HepG2 (cell line): ENCODE measurements around the gene CYB5R2. TPM values are rescaled to one million over a fixed set of nuclear protein-coding genes. Genes with fewer than 3 reads are reported as not detected.

ENCODE experiments used
- ADNP ChIP-seq: sonication (generic); formaldehyde crosslinking; IDR thresholded peaks from 2 replicates; pipeline ENCODE4 v1.4.0; 2020; ENCODE audit warnings: missing genetic modification reagents
- FOXP4 ChIP-seq: sonication (generic); formaldehyde crosslinking; IDR thresholded peaks from 2 replicates; pipeline ENCODE4 v1.4.0; 2020; ENCODE audit warnings: missing genetic modification reagents
- HNRNPK ChIP-seq: fragments of 200-400 bp; formaldehyde crosslinking; IDR thresholded peaks from 2 replicates; pipeline ENCODE4 v1.6.1; 2018; ENCODE audit warnings: low read length, low read depth, moderate library complexity, mild to moderate bottlenecking; ENCODE audit not compliant: poor library complexity, severe bottlenecking
- HOXA9 ChIP-seq: sonication (generic); formaldehyde crosslinking; IDR thresholded peaks from 2 replicates; pipeline ENCODE4 v1.8.1; 2022; ENCODE audit warnings: missing genetic modification reagents, mild to moderate bottlenecking, moderate library complexity, borderline replicate concordance
- MLXIP ChIP-seq: sonication (generic); formaldehyde crosslinking; IDR thresholded peaks from 2 replicates; pipeline ENCODE4 v1.9.0; 2021; ENCODE audit warnings: missing genetic modification reagents, borderline replicate concordance
- MTA1 ChIP-seq: sonication (generic); formaldehyde crosslinking; IDR thresholded peaks from 2 replicates; pipeline ENCODE4 v1.4.0; 2020; ENCODE audit warnings: missing genetic modification reagents, mild to moderate bottlenecking, borderline replicate concordance
- POGZ ChIP-seq: sonication (generic); formaldehyde crosslinking; IDR thresholded peaks from 2 replicates; pipeline ENCODE4 v1.4.0; 2020; ENCODE audit warnings: mild to moderate bottlenecking, missing genetic modification reagents
- THAP8 ChIP-seq: sonication (generic); formaldehyde crosslinking; IDR thresholded peaks from 2 replicates; pipeline ENCODE4 v1.5.1; 2020; ENCODE audit warnings: missing genetic modification reagents, mild to moderate bottlenecking, borderline replicate concordance
- TOE1 ChIP-seq: sonication (generic); formaldehyde crosslinking; IDR thresholded peaks from 2 replicates; pipeline ENCODE4 v1.4.0; 2020; ENCODE audit warnings: mild to moderate bottlenecking, missing genetic modification reagents
- ZNF33B ChIP-seq: sonication (generic); formaldehyde crosslinking; IDR thresholded peaks from 2 replicates; pipeline ENCODE4 v1.5.1; 2020; ENCODE audit warnings: mild to moderate bottlenecking, missing genetic modification reagents
- ZNF44 ChIP-seq: sonication (generic); formaldehyde crosslinking; IDR thresholded peaks from 2 replicates; pipeline ENCODE4 v1.5.1; 2020; ENCODE audit warnings: mild to moderate bottlenecking, missing genetic modification reagents
- ZNF597 ChIP-seq: sonication (generic); formaldehyde crosslinking; IDR thresholded peaks from 2 replicates; pipeline ENCODE4 v1.5.0; 2020; ENCODE audit warnings: missing genetic modification reagents
- ZNF652 ChIP-seq: IDR thresholded peaks from 2 replicates; pipeline ENCODE4 v1.6.1; 2016; ENCODE audit warnings: low read depth, borderline replicate concordance
- ZSCAN12 ChIP-seq: sonication (generic); formaldehyde crosslinking; IDR thresholded peaks from 2 replicates; pipeline ENCODE4 v1.9.0; 2021; ENCODE audit warnings: mild to moderate bottlenecking, missing genetic modification reagents
- ZXDC ChIP-seq: sonication (generic); formaldehyde crosslinking; IDR thresholded peaks from 2 replicates; pipeline ENCODE4 v1.5.0; 2020; ENCODE audit warnings: mild to moderate bottlenecking, missing genetic modification reagents
- polyA plus RNA-seq, 8 experiments: library from polyadenylated mRNA; depleted of rRNA in 3 of 8; stranded (reverse) in 7 of 8; unstranded in 1 of 8; fragments of >200 nt; fragmentation: Illumina TruSeq in 4 of 8; extraction: Trizol in 4 of 8; gene quantifications; 2 replicates each; pipeline versions ENCODE4 v1.2.1 to v1.2.3, GENCODE V29; 2011 to 2016; ENCODE audit warnings: low read depth in 4 of 8, missing spikeins in 1 of 8, mixed read lengths in 1 of 8; ENCODE audit not compliant: insufficient read depth in 1 of 8
- total RNA-seq, 5 experiments: library from RNA; depleted of rRNA; stranded (reverse); fragments of >200 nt; fragmentation: Illumina TruSeq; extraction: Trizol; gene quantifications; 2 replicates each; pipeline ENCODE4 v1.2.3, GENCODE V29; 2016; ENCODE audit warnings: low read depth in 1 of 5

CYB5R2 gene
- total and polyA plus RNA-seq, 2 of the 13 experiments (the other 11 are each of a cell fraction or from before 2014, with no cell fraction given), result 0.40 to 0.51 TPM

DNA sequence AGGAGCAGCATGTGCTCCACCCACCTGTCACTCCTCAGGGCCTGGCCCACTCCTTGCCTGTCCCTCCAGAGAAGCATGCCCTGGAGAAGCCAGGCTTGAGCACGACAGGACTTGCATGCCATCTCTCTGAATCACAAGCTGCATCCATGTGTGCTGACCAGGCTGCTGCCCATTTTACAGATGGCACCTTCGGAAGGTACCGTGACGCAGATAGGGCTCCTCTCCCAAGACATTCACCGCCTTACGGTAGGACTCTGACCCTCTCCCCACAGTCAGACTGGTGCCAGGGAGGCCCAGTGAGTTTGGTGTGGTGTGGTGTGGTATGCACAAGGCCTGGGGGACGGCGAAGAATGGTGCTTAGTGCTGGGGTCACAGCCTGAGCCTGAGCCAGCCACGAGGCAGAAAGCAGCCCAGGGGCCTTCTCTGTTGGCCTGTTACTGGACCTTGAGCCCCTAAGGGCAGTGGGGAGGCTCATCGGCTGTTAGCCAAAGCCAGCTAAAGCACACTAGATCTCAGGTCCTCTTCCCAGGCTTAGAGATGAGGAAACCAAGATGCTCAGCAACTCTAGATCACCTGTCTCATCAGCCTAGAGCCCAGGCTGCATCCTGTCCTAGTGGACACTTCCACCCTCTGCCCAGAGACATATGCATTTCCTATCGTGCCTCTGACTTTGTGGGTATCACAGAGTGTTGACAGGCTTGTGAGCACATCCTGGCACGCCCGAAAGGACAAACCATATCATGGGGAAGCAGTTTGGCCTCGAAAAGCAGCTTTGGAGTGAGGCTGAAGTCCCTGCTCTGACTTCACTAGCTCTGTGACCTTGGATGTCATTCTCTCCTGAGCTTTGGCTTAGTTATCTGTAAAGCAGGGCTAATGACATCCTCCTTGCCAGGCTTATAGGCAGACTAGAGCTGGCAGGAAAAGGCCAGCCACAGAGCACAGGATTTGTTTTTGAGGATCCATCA is 17.8 kb downstream of the CYB5R2 start (continued):
- TF ChIP-seq HOXA9 (CRISPR knock-in tag) (no peak), ZSCAN12 (CRISPR knock-in tag) (no peak), TOE1 (CRISPR knock-in tag) (no peak), FOXP4 (no peak), MTA1 (CRISPR knock-in tag) (0 out of 2 replicates have a peak, but pooled peaks have one; percentile 49), ZNF652 (CRISPR knock-in tag) (no peak), ZNF44 (CRISPR knock-in tag) (no peak), ADNP (CRISPR knock-in tag) (no peak), ZNF33B (CRISPR knock-in tag) (no peak), THAP8 (CRISPR knock-in tag) (no peak), MLXIP (CRISPR knock-in tag) (no peak), ZNF597 (CRISPR knock-in tag) (no peak), HNRNPK (no peak), POGZ (CRISPR knock-in tag) (no peak), ZXDC (CRISPR knock-in tag) (no peak)
